OCI-LY7 (cell line): ENCODE results near the gene RALGAPA2. TPM values are rescaled to one million over a fixed set of nuclear protein-coding genes. Genes with fewer than 3 reads are reported as not detected.
"Not testable (repeated sequence)": the region's sequence is repeated elsewhere in the genome, so short reads cannot be mapped to it uniquely, and the experiment has no call there.

Experiments
- BruUV-seq: library from RNA; stranded (reverse); fragments of 400-500 nt; replicated peaks from 2 replicates; lab custom pipeline; 2021; lab: Mats Ljungman, UMichigan
- CTCF ChIA-PET: fragments of 300-600 bp; sonication (Branson Sonifier 250); formaldehyde crosslinking; loops from one replicate; lab custom pipeline; 2022; ENCODE audit warnings: antibody characterized with exemption; ENCODE audit not compliant: unreplicated experiment; lab: Charles Lee
- POLR2A ChIA-PET: fragments of 300-600 bp; sonication (Branson Sonifier 250); formaldehyde crosslinking; loops from one replicate; lab custom pipeline; 2022; ENCODE audit warnings: antibody characterized with exemption; lab: Charles Lee
- DNase-seq: peaks from one replicate; pipeline ENCODE4 v3.0.0-alpha.2; 2015; ENCODE audit warnings: low spot score
- H2AFZ ChIP-seq: fragments of 200-600 bp; sonication (generic), shearing (Covaris generic); 2 replicates; pipeline ENCODE4 v1.6.1; 2014; ENCODE audit warnings: mild to moderate bottlenecking, antibody characterized with exemption, low read length, moderate library complexity
- H3K27ac ChIP-seq: fragments of 200-600 bp; sonication (generic); 2 replicates; pipeline ENCODE4 v1.5.1; 2014; ENCODE audit warnings: mixed run types, low read depth, mild to moderate bottlenecking, moderate library complexity, low read length, inconsistent platforms; ENCODE audit not compliant: poor library complexity, severe bottlenecking
- H3K36me3 ChIP-seq: fragments of 200-600 bp; sonication (generic); 2 replicates; pipeline ENCODE4 v1.6.1; 2014; ENCODE audit warnings: mild to moderate bottlenecking, antibody characterized with exemption, low read length, moderate library complexity, mixed read lengths; ENCODE audit not compliant: insufficient read depth
- H3K4me1 ChIP-seq: fragments of 200-600 bp; sonication (generic); 2 replicates; pipeline ENCODE4 v1.5.1; 2014; ENCODE audit warnings: mild to moderate bottlenecking, low read length; ENCODE audit not compliant: insufficient read depth, poor library complexity, severe bottlenecking
- H3K4me2 ChIP-seq: fragments of 200-600 bp; sonication (generic); 2 replicates; pipeline ENCODE4 v1.6.1; 2014; ENCODE audit warnings: mild to moderate bottlenecking, low read length
- H3K4me3 ChIP-seq: fragments of 200-600 bp; sonication (generic); 2 replicates; pipeline ENCODE4 v1.5.1; 2014; ENCODE audit warnings: mild to moderate bottlenecking, low read depth, low read length; ENCODE audit not compliant: poor library complexity, severe bottlenecking
- H3K79me2 ChIP-seq: fragments of 200-600 bp; sonication (generic); 2 replicates; pipeline ENCODE4 v1.6.1; 2016; ENCODE audit warnings: low read depth, mild to moderate bottlenecking, low read length, moderate library complexity, mixed read lengths; ENCODE audit not compliant: insufficient read depth
- H3K9me2 ChIP-seq: fragments of 200-600 bp; sonication (generic); 2 replicates; pipeline ENCODE4 v1.6.1; 2016; ENCODE audit warnings: mild to moderate bottlenecking, low read length, mixed read lengths; ENCODE audit not compliant: insufficient read depth
- H3K9me3 ChIP-seq: fragments of 200-600 bp; sonication (generic); 2 replicates; pipeline ENCODE4 v1.6.1; 2014; ENCODE audit warnings: mild to moderate bottlenecking, mixed run types, low read length, mixed read lengths
- H4K20me1 ChIP-seq: fragments of 200-600 bp; sonication (generic); 2 replicates; pipeline ENCODE4 v1.6.1; 2014; ENCODE audit warnings: mild to moderate bottlenecking, antibody characterized with exemption, low read length, moderate library complexity, mixed read lengths; ENCODE audit not compliant: insufficient read depth
- CTCF ChIP-seq: fragments of 200-600 bp; sonication (generic); conservative IDR thresholded peaks from 2 replicates; pipeline ENCODE4 v1.5.1; 2014; ENCODE audit warnings: mild to moderate bottlenecking, antibody characterized with exemption, low read length, moderate library complexity, mixed read lengths
- EZH2phosphoT487 ChIP-seq: fragments of 200-600 bp; sonication (generic); IDR thresholded peaks from 2 replicates; pipeline ENCODE4 v1.6.1; 2018; ENCODE audit warnings: low read depth, borderline replicate concordance, mild to moderate bottlenecking, mixed run types, antibody characterized with exemption, low read length, moderate library complexity, mixed read lengths
- intact Hi-C: fragments of 100-400 bp; cut with micrococcal nuclease; formaldehyde crosslinking; loops from one replicate; pipeline ENCODE4 v1.10.0; 2022; ENCODE audit not compliant: unreplicated experiment
- total RNA-seq, 2 experiments: library from RNA; depleted of rRNA in 1 of 2; stranded (reverse); fragments of >200 nt in 1 of 2; shearing (Covaris generic) in 1 of 2; gene quantifications; 2 replicates each; pipeline ENCODE4 v1.2.3, GENCODE V29; 2014 to 2022

The RALGAPA2 gene
- total RNA-seq, 2 experiments from 2014 or later: 9.1 to 17.8 TPM

GRCh38 chr20:20359628-20360027 is 352.8 kb downstream of the RALGAPA2 start:
- H3K79me2 ChIP-seq: no peaks in the 10 kb centered on the region
- no peaks in the 10 kb centered on the region for H3K36me3 ChIP-seq
- CTCF ChIA-PET: no interaction called here
- H3K4me1 ChIP-seq: no peaks in the 10 kb centered on the region
- H3K4me2 ChIP-seq: no peak overlapping the region
- no peaks in the 10 kb centered on the region for H4K20me1 ChIP-seq
- no peak overlapping the region for H3K27ac ChIP-seq
- H3K4me3 ChIP-seq: no peak overlapping the region
- DNase-seq: no peak
- POLR2A ChIA-PET: interaction anchor here (0.7 kb wide), 1 partner anchor 222 kb away, joined by 3 read pairs; no protein-coding TSS in a partner anchor
- no peaks in the 10 kb centered on the region for H3K9me3 ChIP-seq
- H3K9me2 ChIP-seq: no peaks in the 10 kb centered on the region
- H2AFZ ChIP-seq: no peak overlapping the region
- intact Hi-C loops: loop anchor here (1.0 kb wide), 1 partner anchor 209 kb away; no protein-coding TSS in a partner anchor
- BruUV-seq: no TSS peak
- TF ChIP-seq CTCF (no peak), EZH2phosphoT487 (no peak)

- Histone ChIP-seq H4K20me1 (no peaks in the 10 kb centered on the region), H3K4me3 (no peak overlapping the region), H3K4me2 (no peak overlapping the region), H2AFZ (no peak overlapping the region), H3K27ac (no peak overlapping the region), H3K9me3 (no peaks in the 10 kb centered on the region), H3K79me2 (no peaks in the 10 kb centered on the region), H3K36me3 (no peaks in the 10 kb centered on the region), H3K9me2 (no peaks in the 10 kb centered on the region), H3K4me1 (no peaks in the 10 kb centered on the region)
- CTCF ChIA-PET: no interaction called here
- BruUV-seq: no TSS peak
- no peak for TF ChIP-seq EZH2phosphoT487
- TF ChIP-seq CTCF: no peak
- intact Hi-C loops: no loop called here
- POLR2A ChIA-PET: interaction anchor here (0.6 to 0.7 kb wide), 2 partner anchors 221 to 1651 kb away, joined by 3 read pairs; no protein-coding TSS in a partner anchor
- no peak for DNase-seq
These were observed 353.6 kb downstream of the RALGAPA2 start for GRCh38 chr20:20358801-20359200.

GRCh38 chr20:20355503-20355902 is 356.9 kb downstream of the RALGAPA2 start:
- H3K4me1 ChIP-seq, DNase-seq, H3K9me3 ChIP-seq, H3K4me2 ChIP-seq, H3K9me2 ChIP-seq, H4K20me1 ChIP-seq, H3K36me3 ChIP-seq, H3K4me3 ChIP-seq, H3K79me2 ChIP-seq, H2AFZ ChIP-seq, POLR2A ChIA-PET, BruUV-seq, H3K27ac ChIP-seq, intact Hi-C loops, CTCF ChIA-PET: not testable (repeated sequence)
